Body of pancreas (tissue), 4 donors: ENCODE results near the gene TEX35.

Source experiments
- POLR2A ChIP-seq, 3 donors: fragments of 450-650 bp; IDR thresholded peaks; one replicate each; pipeline ENCODE4 v1.6.1; 2016; ENCODE audit warnings: antibody characterized with exemption in 3 of 3, mild to moderate bottlenecking in 2 of 3
- TF ChIP-seq, protein P1 (sequence below), 7 experiments: fragments of 450-650 bp in 4 of 7; fragments of 200-600 bp in 3 of 7; sonication (generic) in 3 of 7; IDR thresholded peaks; one replicate each; pipeline ENCODE4 v1.5.1; 2016 to 2019; ENCODE audit warnings: antibody characterized with exemption in 7 of 7

DNA sequence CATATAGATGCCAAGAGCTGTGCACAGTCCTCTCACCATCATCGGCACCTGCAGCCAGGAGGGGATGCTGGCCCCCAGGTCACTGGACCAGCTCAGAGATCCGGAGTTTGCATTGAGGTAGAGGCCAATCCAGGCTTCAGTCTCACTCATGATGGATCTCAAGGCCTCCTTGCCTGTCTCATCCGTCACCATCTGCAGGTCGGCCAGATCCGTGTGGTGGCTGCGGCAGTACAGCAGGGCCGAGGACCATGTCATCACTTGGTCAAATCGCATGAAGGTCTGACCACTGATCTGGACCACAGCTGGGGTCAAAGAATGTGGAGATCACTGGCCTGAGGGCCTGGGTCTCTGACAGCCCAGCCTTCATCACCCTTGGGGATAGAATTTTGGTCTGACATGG lies 22.8 kb upstream of the TEX35 start:
- no peak for TF ChIP-seq POLR2A (IDR thresholded peaks at IDR 0.05)
- TF ChIP-seq, protein P1, sequence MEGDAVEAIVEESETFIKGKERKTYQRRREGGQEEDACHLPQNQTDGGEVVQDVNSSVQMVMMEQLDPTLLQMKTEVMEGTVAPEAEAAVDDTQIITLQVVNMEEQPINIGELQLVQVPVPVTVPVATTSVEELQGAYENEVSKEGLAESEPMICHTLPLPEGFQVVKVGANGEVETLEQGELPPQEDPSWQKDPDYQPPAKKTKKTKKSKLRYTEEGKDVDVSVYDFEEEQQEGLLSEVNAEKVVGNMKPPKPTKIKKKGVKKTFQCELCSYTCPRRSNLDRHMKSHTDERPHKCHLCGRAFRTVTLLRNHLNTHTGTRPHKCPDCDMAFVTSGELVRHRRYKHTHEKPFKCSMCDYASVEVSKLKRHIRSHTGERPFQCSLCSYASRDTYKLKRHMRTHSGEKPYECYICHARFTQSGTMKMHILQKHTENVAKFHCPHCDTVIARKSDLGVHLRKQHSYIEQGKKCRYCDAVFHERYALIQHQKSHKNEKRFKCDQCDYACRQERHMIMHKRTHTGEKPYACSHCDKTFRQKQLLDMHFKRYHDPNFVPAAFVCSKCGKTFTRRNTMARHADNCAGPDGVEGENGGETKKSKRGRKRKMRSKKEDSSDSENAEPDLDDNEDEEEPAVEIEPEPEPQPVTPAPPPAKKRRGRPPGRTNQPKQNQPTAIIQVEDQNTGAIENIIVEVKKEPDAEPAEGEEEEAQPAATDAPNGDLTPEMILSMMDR (IDR thresholded peaks at IDR 0.05): no peak
